SH-SY5Y (cell line): ENCODE results near the gene PMS1.

ENCODE experiments used
- GATA2 ChIP-seq: IDR thresholded peaks from 2 replicates; pipeline ENCODE4 v1.6.1; 2011; ENCODE audit warnings: mild to moderate bottlenecking, low read depth, low read length
- GATA3 ChIP-seq: IDR thresholded peaks from 2 replicates; pipeline ENCODE4 v1.6.1; 2011; ENCODE audit warnings: low read depth, mild to moderate bottlenecking, low read length, moderate library complexity

DNA sequence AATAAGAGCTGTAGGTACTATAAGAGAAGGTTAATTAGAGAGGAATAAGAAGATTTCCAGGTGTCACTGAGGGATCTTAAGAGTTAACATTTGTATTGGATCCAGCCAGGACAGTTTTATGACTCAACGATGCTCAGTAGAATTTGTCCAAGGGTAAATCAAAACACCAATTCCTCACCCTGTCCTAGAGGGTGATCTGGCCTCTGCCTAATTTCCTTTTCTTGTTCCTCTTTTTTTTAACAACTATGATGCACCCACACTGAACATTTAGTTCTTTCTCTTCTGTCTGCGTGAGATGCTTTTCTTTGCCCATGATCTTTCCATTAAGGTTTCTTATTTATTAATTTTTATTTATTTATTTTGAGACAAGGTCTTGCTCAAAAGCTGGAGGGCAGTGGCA lies 92.0 kb downstream of the PMS1 start:
- TF ChIP-seq GATA2 (no peak), GATA3 (no peak)
